ENCODE measurements around the gene DXO.
"Not testable (repeated sequence)": the region's sequence is repeated elsewhere in the genome, so short reads cannot be mapped to it uniquely, and the experiment has no call there.

DXO gene

DNA sequence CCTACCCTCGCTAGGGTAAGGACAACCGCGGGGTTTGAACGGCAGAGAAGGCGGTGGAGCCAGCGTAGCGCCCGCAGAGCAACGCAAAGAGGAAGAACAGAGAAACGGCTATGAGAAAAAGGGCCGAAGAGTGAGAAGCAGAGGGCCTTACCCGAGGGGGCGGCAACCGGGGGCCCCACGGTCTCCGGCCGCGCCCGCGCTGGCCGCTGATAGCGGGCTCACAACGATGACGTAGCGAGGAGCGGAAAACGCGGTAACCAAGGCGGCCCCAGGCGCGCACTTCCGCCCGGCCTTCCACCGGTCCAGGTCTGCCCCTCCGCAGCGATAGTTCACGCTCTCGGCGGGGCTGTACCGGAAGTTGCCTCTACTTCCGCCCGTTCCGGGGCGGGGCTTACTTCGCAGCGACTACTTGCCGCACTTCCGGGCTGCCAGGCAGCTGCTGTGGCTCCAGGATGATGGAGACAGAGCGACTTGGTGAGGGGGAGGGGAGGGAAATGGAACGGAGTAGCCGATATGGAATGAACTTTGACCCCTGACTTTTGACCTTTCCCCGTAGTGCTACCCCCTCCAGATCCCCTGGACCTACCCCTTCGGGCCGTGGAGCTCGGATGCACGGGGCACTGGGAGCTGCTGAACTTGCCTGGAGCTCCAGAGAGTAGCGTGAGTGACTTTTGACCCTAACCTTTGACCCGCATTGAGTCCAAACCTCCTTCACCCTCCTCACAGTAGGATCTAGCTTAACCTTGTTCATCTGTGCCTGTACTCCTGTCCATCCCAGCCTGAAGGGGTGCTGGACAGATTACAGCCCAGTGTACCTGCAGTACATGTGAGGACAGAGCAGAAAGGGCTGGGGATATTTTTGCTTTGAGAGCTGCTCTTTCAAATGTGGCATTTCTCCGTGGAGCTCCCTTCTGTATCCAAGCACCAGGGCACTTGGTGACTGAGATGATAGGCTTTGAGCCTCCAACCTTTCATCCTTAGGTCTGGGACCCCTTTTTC lies 12.9 kb downstream of the DXO start, which contains the start of the genes NELFE and SKIC2:
NELFE (minus strand) TSS at position 231 of the 999 bp plus-strand sequence. CDS start 525 bp downstream, outside the sequence.
SKIC2 (plus strand) TSS at position 435 of the 999 bp plus-strand sequence; CDS start at position 453, 18 bp downstream.
- peak; percentile 98 to 99 for DNase-seq (ENCODE audit: low read depth in 1 of 2, low spot score in 1 of 2)

DNA sequence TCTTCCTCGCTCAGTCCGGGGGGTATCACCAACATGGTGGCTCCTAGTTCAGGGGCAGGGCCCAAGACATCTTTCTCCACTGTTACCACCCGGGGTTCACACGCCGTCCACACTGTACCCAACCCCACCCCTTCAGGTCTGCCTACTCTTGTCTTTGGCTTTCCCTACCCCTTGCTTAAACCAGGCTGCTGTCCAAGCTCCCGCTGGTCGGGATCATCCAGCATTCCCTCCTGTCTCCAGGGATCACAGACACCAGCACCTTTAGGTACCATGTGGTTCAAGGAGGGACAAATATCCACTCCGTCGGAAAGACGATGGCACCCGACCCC lies 13.6 kb downstream of the DXO start:
- no peak for DNase-seq (ENCODE audit: low read depth in 1 of 2, low spot score in 1 of 2)

DNA sequence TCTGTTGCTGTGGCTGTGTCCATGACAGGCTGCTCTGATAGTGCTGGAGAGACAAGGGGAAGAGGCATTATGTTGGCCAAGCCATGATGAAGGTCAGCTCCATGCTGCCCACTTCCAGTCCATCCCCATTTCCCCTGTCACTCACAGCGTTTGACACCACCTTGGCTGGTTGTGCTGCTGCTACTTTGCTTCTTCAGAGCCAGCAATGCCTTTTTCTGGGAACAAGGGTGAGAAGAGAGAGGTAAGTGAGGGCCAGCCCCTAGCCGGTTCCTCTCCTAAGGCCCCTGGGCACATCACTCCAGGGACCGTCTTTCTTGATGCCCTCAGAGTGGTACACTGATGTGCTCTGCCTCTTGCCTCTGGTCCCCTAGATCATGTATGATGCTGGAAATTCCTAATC lies 15.1 kb downstream of the DXO start:
- no peak for DNase-seq (ENCODE audit: low read depth in 1 of 2, low spot score in 1 of 2)

DNA sequence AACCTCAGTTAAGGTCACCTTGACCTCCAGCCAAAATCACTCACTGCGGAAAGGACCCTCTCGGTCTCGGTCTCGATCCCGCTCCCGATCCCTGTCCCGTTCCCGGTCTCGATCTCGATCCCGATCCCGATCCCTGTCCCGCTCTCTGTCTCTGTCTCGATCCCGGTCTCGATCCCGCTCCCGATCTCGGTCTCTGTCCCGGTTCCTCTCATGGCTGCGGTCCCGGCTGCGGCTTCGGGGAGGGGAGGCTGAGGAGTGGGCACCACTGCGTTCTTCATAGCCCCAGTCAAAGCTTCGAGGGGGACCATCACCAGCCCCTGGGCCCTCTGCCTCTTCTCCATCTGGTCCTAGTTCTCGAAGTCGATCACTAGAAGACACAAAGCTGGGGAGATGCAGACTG lies 17.4 kb downstream of the DXO start:
- DNase-seq (ENCODE audit: low read depth in 1 of 2, low spot score in 1 of 2): no peak

DNA sequence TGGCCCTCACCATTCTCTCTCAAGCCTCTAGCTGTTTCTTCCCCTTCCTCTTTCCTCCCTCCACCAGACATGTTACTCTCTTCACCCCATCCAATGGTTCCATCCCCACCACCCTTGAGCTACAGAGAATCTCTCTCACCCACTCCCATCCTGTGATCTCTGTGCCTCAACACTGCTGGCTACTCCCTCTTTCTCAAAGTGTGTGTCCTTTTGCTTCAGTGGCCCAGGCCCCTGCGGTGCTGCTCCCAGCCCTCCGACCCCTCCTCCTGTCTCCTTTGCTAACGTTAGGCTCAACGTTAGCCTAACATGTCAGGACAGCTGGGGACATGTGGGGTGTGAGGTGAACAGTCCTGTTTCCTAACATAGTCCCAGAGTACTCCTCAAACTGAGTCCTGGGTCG lies 19.0 kb downstream of the DXO start:
- DNase-seq (ENCODE audit: low read depth in 1 of 2, low spot score in 1 of 2): no peak

DNA sequence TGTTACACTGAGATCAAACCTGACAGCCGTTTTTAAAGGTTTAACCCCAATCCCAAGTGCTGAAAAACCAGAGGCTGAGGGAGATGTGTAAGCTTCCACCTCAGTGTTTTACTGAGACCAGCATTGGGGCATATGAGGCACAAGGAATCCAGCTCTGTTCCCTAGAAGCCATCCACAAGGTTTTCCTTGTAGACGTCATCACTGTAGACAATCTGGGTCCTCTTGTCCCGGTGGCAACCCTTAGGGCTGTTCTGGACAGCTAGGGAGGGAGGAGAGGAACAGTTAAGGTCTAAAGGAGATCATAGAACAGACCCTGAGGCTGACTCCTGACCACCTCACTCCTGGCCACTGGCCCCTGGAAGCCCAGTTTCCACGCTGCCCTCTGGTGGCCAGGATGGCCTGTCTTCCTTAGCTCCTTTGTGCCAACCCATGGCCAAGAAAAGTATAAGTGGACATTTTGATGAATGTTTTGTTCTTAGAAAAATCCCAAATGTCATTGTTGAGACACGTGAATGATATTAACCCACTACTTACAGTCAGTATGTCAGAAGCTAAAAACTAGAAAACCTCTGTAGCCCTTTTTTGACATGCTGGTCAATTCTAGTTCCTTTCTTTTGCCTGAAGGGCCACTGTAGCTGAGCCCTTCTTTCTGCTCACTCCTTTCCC lies 19.7 kb downstream of the DXO start:
- DNase-seq (ENCODE audit: low read depth in 1 of 2, low spot score in 1 of 2): no peak

DNA sequence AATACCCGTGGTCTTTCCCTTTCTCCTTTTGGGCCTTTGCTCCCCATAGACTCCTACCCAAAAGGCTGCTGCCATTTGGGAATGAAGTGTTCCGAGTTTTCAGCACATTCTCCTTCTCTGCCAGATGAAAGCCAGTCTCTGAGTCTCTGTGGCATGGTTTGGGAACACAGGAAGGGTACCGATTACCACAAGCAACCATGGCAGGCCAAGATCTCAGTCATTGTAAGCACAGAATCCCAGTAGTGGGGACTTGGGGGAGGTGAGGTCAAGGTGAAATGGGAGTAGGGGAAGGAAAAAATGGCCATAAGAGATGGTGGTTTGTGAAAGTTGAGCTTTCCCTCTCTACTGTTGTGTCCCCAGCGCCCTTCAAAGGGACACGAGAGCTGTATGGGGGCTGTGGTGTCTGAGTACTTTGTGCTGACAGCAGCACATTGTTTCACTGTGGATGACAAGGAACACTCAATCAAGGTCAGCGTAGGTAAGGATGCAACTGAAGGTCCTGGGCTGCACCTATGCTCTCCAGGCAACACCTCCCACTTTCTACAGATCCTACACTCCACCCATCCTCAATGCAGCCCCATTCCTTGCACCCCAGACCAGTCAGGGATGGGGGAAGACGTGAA lies 21.9 kb downstream of the DXO start:
- DNase-seq (ENCODE audit: low read depth in 1 of 2, low spot score in 1 of 2): no peak

DNA sequence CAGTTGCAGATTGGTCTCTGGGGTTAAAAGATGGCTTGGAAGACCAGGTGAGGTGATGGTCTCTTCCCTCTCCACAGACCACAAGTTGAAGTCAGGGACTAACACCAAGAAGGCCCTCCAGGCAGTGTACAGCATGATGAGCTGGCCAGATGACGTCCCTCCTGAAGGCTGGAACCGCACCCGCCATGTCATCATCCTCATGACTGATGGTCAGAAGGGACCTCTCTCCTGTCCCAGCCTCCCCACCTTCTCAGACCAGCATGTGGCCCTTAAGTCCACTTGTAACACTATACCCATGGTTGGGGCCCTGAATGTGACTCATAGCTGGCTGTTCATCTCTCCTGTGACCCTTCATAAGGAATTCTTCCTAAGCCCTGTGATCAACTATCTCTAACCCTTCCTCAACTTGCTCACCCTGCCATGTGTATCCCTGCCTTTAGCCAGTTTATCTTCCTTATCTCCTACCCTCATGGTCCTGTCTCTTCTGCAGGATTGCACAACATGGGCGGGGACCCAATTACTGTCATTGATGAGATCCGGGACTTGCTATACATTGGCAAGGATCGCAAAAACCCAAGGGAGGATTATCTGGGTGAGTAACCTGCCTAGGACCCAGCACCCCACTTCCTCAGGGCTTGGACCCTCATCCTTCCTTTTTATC lies 23.1 kb downstream of the DXO start:
- DNase-seq (ENCODE audit: low read depth in 1 of 2, low spot score in 1 of 2): no peak

DNA sequence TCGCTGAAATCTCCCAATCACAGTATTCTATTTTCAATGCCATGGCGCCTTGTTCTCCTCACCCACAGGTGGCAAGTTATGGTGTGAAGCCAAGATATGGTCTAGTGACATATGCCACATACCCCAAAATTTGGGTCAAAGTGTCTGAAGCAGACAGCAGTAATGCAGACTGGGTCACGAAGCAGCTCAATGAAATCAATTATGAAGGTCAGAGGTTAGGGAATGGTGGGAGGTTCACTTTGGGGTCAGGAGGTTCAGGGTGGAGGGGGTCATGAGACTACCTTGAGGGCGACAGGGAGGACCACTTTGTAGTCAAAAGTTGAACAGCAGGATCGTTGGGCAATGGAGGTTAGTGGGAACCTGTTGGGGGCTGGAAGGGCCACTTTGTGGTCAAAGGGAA lies 23.6 kb downstream of the DXO start:
- no peak for DNase-seq (ENCODE audit: low read depth in 1 of 2, low spot score in 1 of 2)

DNA sequence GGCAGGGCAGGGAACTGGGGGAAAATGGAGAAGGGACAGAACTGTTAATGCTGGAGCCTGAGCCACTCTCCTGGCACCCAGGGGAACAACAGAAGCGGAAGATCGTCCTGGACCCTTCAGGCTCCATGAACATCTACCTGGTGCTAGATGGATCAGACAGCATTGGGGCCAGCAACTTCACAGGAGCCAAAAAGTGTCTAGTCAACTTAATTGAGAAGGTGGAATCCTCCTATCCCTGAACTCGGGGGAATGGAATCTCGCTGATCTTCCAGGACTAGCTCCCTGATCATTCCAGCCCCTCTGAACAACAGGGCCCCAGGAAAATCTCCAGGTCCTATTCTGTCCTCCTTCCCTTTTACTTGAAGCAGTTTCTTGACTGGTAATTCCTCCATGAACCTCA lies 24.1 kb downstream of the DXO start:
- DNase-seq (ENCODE audit: low read depth in 1 of 2, low spot score in 1 of 2): no peak

DNA sequence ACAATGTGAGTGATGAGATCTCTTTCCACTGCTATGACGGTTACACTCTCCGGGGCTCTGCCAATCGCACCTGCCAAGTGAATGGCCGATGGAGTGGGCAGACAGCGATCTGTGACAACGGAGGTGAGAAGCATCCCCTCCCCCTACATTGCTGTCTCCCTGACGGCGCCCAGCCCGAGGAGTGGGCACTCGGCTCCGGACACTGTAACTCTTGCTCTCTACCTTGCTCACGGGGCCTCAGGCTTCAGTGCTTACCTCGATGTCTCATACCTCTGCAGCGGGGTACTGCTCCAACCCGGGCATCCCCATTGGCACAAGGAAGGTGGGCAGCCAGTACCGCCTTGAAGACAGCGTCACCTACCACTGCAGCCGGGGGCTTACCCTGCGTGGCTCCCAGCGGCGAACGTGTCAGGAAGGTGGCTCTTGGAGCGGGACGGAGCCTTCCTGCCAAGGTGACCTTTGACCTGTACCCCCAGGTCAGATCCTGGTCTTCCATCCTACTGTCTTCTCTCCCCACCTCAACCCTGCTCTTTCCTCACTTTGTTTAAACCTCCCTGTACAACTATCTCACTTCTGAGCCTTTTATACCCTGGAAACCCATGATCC lies 24.8 kb downstream of the DXO start:
- DNase-seq (ENCODE audit: low read depth in 1 of 2, low spot score in 1 of 2): no peak

DNA sequence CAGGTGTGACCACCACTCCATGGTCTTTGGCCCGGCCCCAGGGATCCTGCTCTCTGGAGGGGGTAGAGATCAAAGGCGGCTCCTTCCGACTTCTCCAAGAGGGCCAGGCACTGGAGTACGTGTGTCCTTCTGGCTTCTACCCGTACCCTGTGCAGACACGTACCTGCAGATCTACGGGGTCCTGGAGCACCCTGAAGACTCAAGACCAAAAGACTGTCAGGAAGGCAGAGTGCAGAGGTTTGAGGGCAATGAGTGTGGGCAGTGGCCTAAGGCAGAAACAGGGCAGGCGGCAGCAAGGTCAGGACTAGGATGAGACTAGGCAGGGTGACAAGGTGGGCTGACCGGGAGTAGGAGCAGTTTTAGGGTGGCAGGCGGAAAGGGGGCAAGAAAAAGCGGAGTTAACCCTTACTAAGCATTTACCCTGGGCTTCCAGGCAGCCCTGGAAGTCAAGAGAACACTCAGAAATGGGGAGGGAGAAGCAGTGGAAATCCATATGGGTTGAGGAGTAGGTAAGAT lies 25.5 kb downstream of the DXO start:
- DNase-seq (ENCODE audit: low read depth in 1 of 2, low spot score in 1 of 2): no peak

DNA sequence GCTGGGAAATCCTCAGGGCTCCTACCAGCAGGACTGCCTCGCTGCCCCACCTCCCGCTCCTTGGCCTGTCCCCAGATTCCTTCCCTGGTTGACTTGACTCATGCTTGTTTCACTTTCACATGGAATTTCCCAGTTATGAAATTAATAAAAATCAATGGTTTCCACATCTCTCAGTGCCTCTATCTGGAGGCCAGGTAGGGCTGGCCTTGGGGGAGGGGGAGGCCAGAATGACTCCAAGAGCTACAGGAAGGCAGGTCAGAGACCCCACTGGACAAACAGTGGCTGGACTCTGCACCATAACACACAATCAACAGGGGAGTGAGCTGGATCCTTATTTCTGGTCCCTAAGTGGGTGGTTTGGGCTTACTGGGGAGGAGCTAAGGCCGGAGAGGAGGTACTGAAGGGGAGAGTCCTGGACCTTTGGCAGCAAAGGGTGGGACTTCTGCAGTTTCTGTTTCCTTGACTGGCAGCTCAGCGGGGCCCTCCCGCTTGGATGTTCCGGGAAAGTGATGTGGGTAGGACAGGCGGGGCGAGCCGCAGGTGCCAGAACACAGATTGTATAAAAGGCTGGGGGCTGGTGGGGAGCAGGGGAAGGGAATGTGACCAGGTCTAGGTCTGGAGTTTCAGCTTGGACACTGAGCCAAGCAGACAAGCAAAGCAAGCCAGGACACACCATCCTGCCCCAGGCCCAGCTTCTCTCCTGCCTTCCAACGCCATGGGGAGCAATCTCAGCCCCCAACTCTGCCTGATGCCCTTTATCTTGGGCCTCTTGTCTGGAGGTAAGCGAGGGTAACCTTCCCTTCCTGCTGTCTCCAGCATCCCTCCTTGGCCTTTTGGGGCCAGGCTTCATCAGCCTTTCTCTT lies 26.2 kb downstream of the DXO start, which contains the start of gene CFB:
CFB (plus strand) TSS at position 589 of the 863 bp plus-strand sequence; CDS start at position 716, 127 bp downstream.
- no peak for DNase-seq (ENCODE audit: low read depth in 1 of 2, low spot score in 1 of 2)

DNA sequence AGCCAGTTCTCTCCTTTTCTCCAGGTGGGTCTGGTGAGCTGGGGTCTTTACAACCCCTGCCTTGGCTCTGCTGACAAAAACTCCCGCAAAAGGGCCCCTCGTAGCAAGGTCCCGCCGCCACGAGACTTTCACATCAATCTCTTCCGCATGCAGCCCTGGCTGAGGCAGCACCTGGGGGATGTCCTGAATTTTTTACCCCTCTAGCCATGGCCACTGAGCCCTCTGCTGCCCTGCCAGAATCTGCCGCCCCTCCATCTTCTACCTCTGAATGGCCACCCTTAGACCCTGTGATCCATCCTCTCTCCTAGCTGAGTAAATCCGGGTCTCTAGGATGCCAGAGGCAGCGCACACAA lies 26.8 kb downstream of the DXO start:
- no peak for DNase-seq (ENCODE audit: low read depth in 1 of 2, low spot score in 1 of 2)

DNA sequence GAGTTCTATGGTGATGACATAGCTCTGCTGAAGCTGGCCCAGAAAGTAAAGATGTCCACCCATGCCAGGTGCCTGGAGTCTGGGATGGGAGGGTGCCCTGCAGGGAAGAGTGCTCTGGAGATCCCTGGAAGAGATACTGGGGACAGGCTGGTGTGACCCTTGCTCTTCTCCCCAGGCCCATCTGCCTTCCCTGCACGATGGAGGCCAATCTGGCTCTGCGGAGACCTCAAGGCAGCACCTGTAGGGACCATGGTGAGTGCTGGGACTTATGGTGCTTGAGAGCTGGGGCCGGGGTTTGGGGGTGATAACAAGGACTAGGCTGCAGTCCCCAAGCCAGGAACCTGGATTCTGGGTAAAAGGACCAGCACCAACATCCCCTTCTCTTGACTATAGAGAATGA lies 28.2 kb downstream of the DXO start:
- DNase-seq (ENCODE audit: low read depth in 1 of 2, low spot score in 1 of 2): no peak

DNA sequence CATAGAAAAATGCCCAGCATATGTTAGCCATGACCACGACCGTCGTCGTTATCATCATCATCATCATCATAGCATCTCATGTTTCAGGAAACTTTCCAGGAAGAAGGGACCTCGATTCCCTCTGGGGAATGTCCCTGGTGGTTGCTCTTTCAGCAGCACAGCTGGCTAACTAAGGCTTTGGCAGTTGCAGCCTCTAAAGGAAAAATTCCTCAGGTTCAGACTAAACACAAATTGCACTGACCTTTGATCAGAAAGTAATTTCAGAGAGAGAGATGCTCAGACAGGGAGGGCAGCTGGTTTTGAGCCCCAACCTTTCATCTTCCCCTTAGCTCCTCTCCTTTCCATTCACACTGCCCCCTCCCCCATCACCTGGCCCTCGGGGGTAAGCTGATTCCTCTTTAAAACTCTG lies 31.7 kb downstream of the DXO start:
- DNase-seq (ENCODE audit: low read depth in 1 of 2, low spot score in 1 of 2): no peak

DNA sequence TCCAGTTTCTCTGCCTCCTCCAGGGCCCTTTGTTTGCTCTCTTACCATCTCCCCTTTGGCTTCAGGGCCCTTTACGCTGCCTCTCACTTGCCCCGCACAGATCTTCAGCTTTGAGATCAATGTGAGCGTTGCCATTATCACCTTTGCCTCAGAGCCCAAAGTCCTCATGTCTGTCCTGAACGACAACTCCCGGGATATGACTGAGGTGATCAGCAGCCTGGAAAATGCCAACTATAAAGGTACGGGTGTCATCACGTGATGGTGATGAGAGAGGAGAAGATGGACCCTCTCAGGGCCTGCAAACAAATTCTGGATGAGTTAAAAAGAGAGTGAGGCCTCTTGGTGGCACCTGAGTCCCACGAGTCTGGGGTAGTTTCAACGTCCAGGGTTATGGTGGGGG lies 36.1 kb downstream of the DXO start:
- no peak for DNase-seq (ENCODE audit: low read depth in 1 of 2, low spot score in 1 of 2)

DNA sequence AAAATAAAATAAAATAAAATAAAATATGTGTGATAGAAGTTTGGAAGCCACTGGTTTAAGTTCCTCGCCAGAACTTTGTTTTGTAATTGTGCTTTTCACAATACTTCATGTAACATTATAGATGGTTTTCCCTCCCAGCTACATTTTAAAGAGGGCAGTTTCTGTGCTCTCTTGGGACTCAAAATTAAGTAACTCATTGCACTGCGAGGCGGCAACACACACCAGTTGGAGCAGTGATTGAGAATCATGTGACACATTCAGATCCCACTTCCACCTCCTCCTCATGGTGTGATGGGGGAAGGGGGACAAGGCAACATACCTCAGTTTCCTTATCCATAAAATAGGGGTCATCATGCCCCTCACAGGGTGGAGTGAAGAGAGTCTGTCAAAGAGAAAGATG lies 36.9 kb downstream of the DXO start:
- no peak for DNase-seq (ENCODE audit: low read depth in 1 of 2, low spot score in 1 of 2)

DNA sequence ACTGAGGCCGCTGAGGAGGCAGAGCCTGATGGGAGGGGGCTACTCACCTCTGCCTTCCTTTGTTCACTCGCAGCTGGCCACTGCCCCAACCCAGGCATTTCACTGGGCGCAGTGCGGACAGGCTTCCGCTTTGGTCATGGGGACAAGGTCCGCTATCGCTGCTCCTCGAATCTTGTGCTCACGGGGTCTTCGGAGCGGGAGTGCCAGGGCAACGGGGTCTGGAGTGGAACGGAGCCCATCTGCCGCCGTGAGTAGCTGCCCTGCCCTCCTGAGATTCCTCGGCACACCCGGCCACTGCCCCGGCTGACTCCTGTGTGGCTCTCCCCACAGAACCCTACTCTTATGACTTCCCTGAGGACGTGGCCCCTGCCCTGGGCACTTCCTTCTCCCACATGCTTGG lies 38.4 kb downstream of the DXO start:
- DNase-seq (ENCODE audit: low read depth in 1 of 2, low spot score in 1 of 2): no peak

DNA sequence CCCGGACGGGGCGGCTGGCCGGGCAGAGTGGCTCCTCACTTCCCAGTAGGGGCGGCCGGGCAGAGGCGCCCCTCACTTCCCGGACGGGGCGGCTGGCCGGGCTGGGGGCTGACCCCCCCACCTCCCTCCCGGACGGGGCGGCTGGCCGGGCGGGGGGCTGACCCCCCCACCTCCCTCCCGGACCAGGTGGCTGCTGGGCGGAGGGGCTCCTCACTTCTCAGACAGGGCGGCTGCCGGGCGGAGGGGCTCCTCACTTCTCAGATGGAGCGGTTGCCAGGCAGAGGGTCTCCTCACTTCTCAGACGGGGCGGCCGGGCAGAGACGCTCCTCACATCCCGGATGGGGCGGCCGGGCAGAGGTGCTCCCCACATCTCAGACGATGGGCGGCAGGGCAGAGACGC lies 39.8 kb downstream of the DXO start:
- DNase-seq (ENCODE audit: low read depth in 1 of 2, low spot score in 1 of 2): not testable (repeated sequence)
